Kidney capillary endothelial cell (primary cell): ENCODE measurements around the gene FGGY.
"Not testable (repeated sequence)": the region's sequence is repeated elsewhere in the genome, so short reads cannot be mapped to it uniquely, and the experiment has no call there.

Source experiments
- DNase-seq: peaks from one replicate; pipeline ENCODE4 v3.0.0-alpha.2; 2018; ENCODE audit warnings: low spot score

The FGGY gene

GRCh38 chr1:59512702-59513101, 215.8 kb downstream of the FGGY start:
- DNase-seq, result no peak

GRCh38 chr1:59514061-59514909, 217.4 kb downstream of the FGGY start:
- DNase-seq, result no peak

GRCh38 chr1:59516881-59517280, 220.0 kb downstream of the FGGY start:
- no peak for DNase-seq

GRCh38 chr1:59520194-59520593, 223.3 kb downstream of the FGGY start:
- no peak for DNase-seq

GRCh38 chr1:59520827-59521418, 224.0 kb downstream of the FGGY start:
- DNase-seq, result no peak

- no peak for DNase-seq
These were observed 224.6 kb downstream of the FGGY start for GRCh38 chr1:59521456-59521855.

- DNase-seq, result no peak
These were observed 226.1 kb downstream of the FGGY start for GRCh38 chr1:59522925-59523505.

GRCh38 chr1:59523745-59524450, 227.0 kb downstream of the FGGY start:
- no peak for DNase-seq

- DNase-seq, result no peak
These were observed 229.3 kb downstream of the FGGY start for GRCh38 chr1:59526240-59526639.

GRCh38 chr1:59528471-59528870, 231.6 kb downstream of the FGGY start:
- DNase-seq, result no peak

- no peak for DNase-seq
These were observed 232.0 kb downstream of the FGGY start for GRCh38 chr1:59528900-59529299.

GRCh38 chr1:59530119-59530518, 233.2 kb downstream of the FGGY start:
- no peak for DNase-seq

- no peak for DNase-seq
These were observed 235.2 kb downstream of the FGGY start for GRCh38 chr1:59532102-59532501.

- not testable (repeated sequence) for DNase-seq
These were observed 241.6 kb downstream of the FGGY start for GRCh38 chr1:59538476-59538875.

- DNase-seq, result no peak
These were observed 243.2 kb downstream of the FGGY start for GRCh38 chr1:59539961-59540681.

GRCh38 chr1:59541161-59541560, 244.3 kb downstream of the FGGY start:
- no peak for DNase-seq

GRCh38 chr1:59541891-59542290, 245.0 kb downstream of the FGGY start:
- DNase-seq, result no peak

GRCh38 chr1:59543211-59543668, 246.3 kb downstream of the FGGY start:
- DNase-seq, result no peak

GRCh38 chr1:59544615-59545293, 247.9 kb downstream of the FGGY start:
- no peak for DNase-seq

GRCh38 chr1:59545830-59546229, 248.9 kb downstream of the FGGY start:
- no peak for DNase-seq
